ENCODE measurements around the gene CDK14. TPM values are rescaled to one million over a fixed set of nuclear protein-coding genes. Genes with fewer than 3 reads are reported as not detected.

Gene CDK14
- total and polyA plus RNA-seq, 10 of the 15 experiments (the other 5 are each of a cell fraction or from before 2014, with no cell fraction given), result 6.5 to 61.3 (median 24.2) TPM

- in situ Hi-C loops (cut with MboI), result no loop called here
- CTCF ChIA-PET, result interaction anchor here (0.7 to 1.3 kb wide), 3 partner anchors 61 to 176 kb away, joined by 3 read pairs; no protein-coding TSS in a partner anchor
- Histone ChIP-seq H2AFZ (ENCODE audit: control insufficient read depth, low read depth, low read length) (no peak overlapping the region), H4K20me1 (ENCODE audit: control insufficient read depth, insufficient read depth) (no peaks in the 10 kb centered on the region), H3K4me3 (no peak overlapping the region), H3K79me2 (ENCODE audit: control insufficient read depth, insufficient read depth, low read length) (no peaks in the 10 kb centered on the region), H3K36me3 (ENCODE audit: control insufficient read depth in 2 of 2, insufficient read depth in 2 of 2, low read length in 1 of 2) (no peaks in the 10 kb centered on the region), H3K4me2 (ENCODE audit: control insufficient read depth, insufficient read depth) (no peak overlapping the region), H3K27ac (ENCODE audit: control insufficient read depth, insufficient read depth) (no peak overlapping the region), H3K9ac (ENCODE audit: control insufficient read depth, insufficient read depth, low read length) (no peak overlapping the region), H3K27me3 (replicated peaks in 1 of 2; ENCODE audit: control insufficient read depth in 2 of 2, insufficient read depth in 2 of 2, low read length in 1 of 2) (no peaks in the 10 kb centered on the region), H3K4me1 (ENCODE audit: control insufficient read depth, insufficient read depth, low read length) (no peaks in the 10 kb centered on the region), H3K9me3 (replicated peaks; ENCODE audit: control insufficient read depth, insufficient read depth, low read length) (no peaks in the 10 kb centered on the region)
- intact Hi-C loops (cut with micrococcal nuclease; ENCODE audit: unreplicated experiment), result no loop called here
- DNase-seq (ENCODE audit: low read depth, low spot score) (no peak), ATAC-seq (no peak), FAIRE-seq (no peak)
- BruUV-seq (replicated peaks), result no TSS peak
- POLR2A ChIA-PET, result no interaction called here
- TF ChIP-seq HDAC6 (IDR thresholded peaks at IDR 0.05; ENCODE audit: unreplicated experiment) (no peak), ZZZ3 (IDR thresholded peaks at IDR 0.05; ENCODE audit: control insufficient read depth, insufficient read length, low read depth) (no peak), BCLAF1 (IDR thresholded peaks at IDR 0.05) (no peak), FOXM1 (IDR thresholded peaks at IDR 0.05; ENCODE audit: low read depth, low read length) (no peak), MEF2B (IDR thresholded peaks at IDR 0.05; ENCODE audit: partially characterized antibody, poor library complexity, severe bottlenecking) (no peak), RB1 (IDR thresholded peaks at IDR 0.05; ENCODE audit: borderline replicate concordance) (no peak), PAX8 (IDR thresholded peaks at IDR 0.05) (no peak), SKIL (IDR thresholded peaks at IDR 0.05; ENCODE audit: low read depth, poor library complexity, severe bottlenecking) (no peak), ZNF687 (IDR thresholded peaks at IDR 0.05) (no peak), SMC3 (IDR thresholded peaks at IDR 0.05; ENCODE audit: borderline replicate concordance, low read length) (no peak), FOS (IDR thresholded peaks at IDR 0.05; ENCODE audit: borderline replicate concordance, extremely low read depth, insufficient read length) (no peak), EGR1 (IDR thresholded peaks at IDR 0.05; ENCODE audit: borderline replicate concordance in 1 of 2, low read depth in 2 of 2, low read length in 2 of 2) (no peak), POU2F2 (IDR thresholded peaks at IDR 0.05; ENCODE audit: borderline replicate concordance, low read depth, low read length) (no peak)
- SMC1A ChIA-PET (ENCODE audit: uncharacterized antibody, unreplicated experiment), result interaction anchor here (0.6 kb wide), 1 partner anchor 266 kb away, joined by 3 read pairs; no protein-coding TSS in a partner anchor
- 76% methylated on average over 1 of the region's 1 CpG for WGBS (ENCODE audit: insufficient coverage, insufficient replicate concordance, low lambda C conversion rate, missing lambda C conversion rate)
- RAD21 ChIA-PET (ENCODE audit: unreplicated experiment), result no interaction called here
These were observed 370.2 kb downstream of the CDK14 start for GRCh38 chr7:90966346-90966745.

All from GM12878 (cell line).